C4-2B (cell line): ENCODE measurements around the gene USH2A.

Experiments used
- ZFX ChIP-seq: fragments of 450-650 bp; IDR thresholded peaks from 2 replicates; pipeline ENCODE4 v1.6.1; 2017
- TF ChIP-seq, protein P1 (sequence below): fragments of 450-650 bp; conservative IDR thresholded peaks from 2 replicates; pipeline ENCODE4 v1.5.1; 2017; ENCODE audit warnings: mild to moderate bottlenecking

DNA sequence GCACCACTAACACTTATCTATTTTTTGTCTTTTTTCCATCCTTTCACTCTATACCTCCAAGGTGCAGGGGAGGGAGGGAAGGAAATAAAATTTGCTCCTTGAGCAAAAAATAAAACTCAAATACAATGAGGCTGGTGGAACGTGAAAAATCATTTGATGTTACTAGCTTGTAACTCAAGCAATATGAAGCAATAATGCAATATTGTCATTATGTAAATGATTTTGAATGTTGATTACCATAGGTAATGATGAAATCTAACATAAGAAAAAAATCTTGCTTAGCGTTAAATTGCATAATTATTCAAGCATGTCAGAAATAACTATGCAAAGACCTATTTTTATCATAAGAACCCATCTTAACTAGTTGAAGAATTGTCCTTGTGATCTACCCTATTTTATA, 578.5 kb downstream of the USH2A start:
- TF ChIP-seq, protein P1, sequence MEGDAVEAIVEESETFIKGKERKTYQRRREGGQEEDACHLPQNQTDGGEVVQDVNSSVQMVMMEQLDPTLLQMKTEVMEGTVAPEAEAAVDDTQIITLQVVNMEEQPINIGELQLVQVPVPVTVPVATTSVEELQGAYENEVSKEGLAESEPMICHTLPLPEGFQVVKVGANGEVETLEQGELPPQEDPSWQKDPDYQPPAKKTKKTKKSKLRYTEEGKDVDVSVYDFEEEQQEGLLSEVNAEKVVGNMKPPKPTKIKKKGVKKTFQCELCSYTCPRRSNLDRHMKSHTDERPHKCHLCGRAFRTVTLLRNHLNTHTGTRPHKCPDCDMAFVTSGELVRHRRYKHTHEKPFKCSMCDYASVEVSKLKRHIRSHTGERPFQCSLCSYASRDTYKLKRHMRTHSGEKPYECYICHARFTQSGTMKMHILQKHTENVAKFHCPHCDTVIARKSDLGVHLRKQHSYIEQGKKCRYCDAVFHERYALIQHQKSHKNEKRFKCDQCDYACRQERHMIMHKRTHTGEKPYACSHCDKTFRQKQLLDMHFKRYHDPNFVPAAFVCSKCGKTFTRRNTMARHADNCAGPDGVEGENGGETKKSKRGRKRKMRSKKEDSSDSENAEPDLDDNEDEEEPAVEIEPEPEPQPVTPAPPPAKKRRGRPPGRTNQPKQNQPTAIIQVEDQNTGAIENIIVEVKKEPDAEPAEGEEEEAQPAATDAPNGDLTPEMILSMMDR: no peak
- TF ChIP-seq ZFX: no peak
